GM12878 (cell line): ENCODE measurements around the gene IGLL5. TPM values are rescaled to one million over a fixed set of nuclear protein-coding genes. Genes with fewer than 3 reads are reported as not detected.

Source experiments
- ATF3 ChIP-seq: IDR thresholded peaks from 2 replicates; pipeline ENCODE4 v1.6.1; 2011; ENCODE audit warnings: low read depth, mild to moderate bottlenecking, low read length, moderate library complexity, borderline replicate concordance; ENCODE audit errors: extremely low read depth
- BCLAF1 ChIP-seq: fragments of 450-650 bp; IDR thresholded peaks from 2 replicates; pipeline ENCODE4 v1.6.1; 2017; ENCODE audit warnings: antibody characterized with exemption, mild to moderate bottlenecking, moderate library complexity
- CTCF ChIP-seq, 3 experiments: IDR thresholded peaks in 2 of 3; conservative IDR thresholded peaks in 1 of 3; 2 replicates each; pipeline ENCODE4 v1.5.1; 2011; ENCODE audit warnings: low read depth in 3 of 3, low read length in 3 of 3, mild to moderate bottlenecking in 3 of 3, control low read depth in 2 of 3, moderate library complexity in 2 of 3, inconsistent platforms in 1 of 3, mixed read lengths in 1 of 3; ENCODE audit not compliant: control insufficient read depth in 2 of 3, insufficient read depth in 1 of 3; ENCODE audit errors: extremely low read depth in 1 of 3
- FOS ChIP-seq: IDR thresholded peaks from 3 replicates; pipeline ENCODE4 v1.6.1; 2011; ENCODE audit warnings: borderline replicate concordance; ENCODE audit not compliant: insufficient read length; ENCODE audit errors: extremely low read depth
- FOXM1 ChIP-seq: IDR thresholded peaks from 2 replicates; pipeline ENCODE4 v1.6.1; 2012; ENCODE audit warnings: low read depth, mild to moderate bottlenecking, inconsistent platforms, low read length, moderate library complexity
- GABPA ChIP-seq: IDR thresholded peaks from 2 replicates; pipeline ENCODE4 v1.6.1; 2014; ENCODE audit warnings: antibody characterized with exemption, low read depth, mild to moderate bottlenecking, inconsistent platforms
- MYC ChIP-seq: IDR thresholded peaks from 2 replicates; pipeline ENCODE4 v1.6.1; 2011; ENCODE audit warnings: mild to moderate bottlenecking, low read length, moderate library complexity, inconsistent platforms; ENCODE audit not compliant: insufficient read depth, insufficient replicate concordance, insufficient read length, severe bottlenecking
- NFXL1 ChIP-seq: fragments of 450-650 bp; IDR thresholded peaks from 2 replicates; pipeline ENCODE4 v1.6.1; 2017; ENCODE audit warnings: antibody characterized with exemption, mild to moderate bottlenecking, borderline replicate concordance
- NR2C2 ChIP-seq: IDR thresholded peaks from 2 replicates; pipeline ENCODE4 v1.6.1; 2011; ENCODE audit warnings: borderline replicate concordance, low read depth; ENCODE audit not compliant: control insufficient read depth, insufficient read length
- RAD21 ChIP-seq: IDR thresholded peaks from 2 replicates; pipeline ENCODE4 v1.6.1; 2011; ENCODE audit warnings: mild to moderate bottlenecking, low read depth, low read length, moderate library complexity; ENCODE audit not compliant: insufficient read depth
- RBBP5 ChIP-seq: fragments of 200-600 bp; sonication (generic); conservative IDR thresholded peaks from 2 replicates; pipeline ENCODE4 v1.6.1; 2016
- SMAD5 ChIP-seq: IDR thresholded peaks from 2 replicates; pipeline ENCODE4 v1.6.1; 2016; ENCODE audit warnings: antibody characterized with exemption, low read depth
- TARDBP ChIP-seq: IDR thresholded peaks from 2 replicates; pipeline ENCODE4 v1.6.1; 2016; ENCODE audit warnings: borderline replicate concordance
- USF1 ChIP-seq: IDR thresholded peaks from 2 replicates; pipeline ENCODE4 v1.6.1; 2011; ENCODE audit warnings: borderline replicate concordance, low read depth, mild to moderate bottlenecking, moderate library complexity, mixed read lengths, low read length; ENCODE audit not compliant: insufficient read depth; ENCODE audit errors: extremely low read length
- ZBTB40 ChIP-seq: fragments of 450-650 bp; IDR thresholded peaks from 2 replicates; pipeline ENCODE4 v1.6.1; 2016; ENCODE audit warnings: mild to moderate bottlenecking, moderate library complexity, borderline replicate concordance
- polyA plus RNA-seq, 11 experiments: library from polyadenylated mRNA; depleted of rRNA in 4 of 11; unstranded in 6 of 11; stranded (reverse) in 5 of 11; fragments of >200 nt; fragmentation: Nextera tagmentation in 4 of 11; fragmentation: Illumina TruSeq in 1 of 11; extraction: Ambion mirVana in 4 of 11; extraction: Trizol in 1 of 11; gene quantifications; 1 replicate in 1 of 11; 2 replicates in 10 of 11; pipeline versions ENCODE4 v1.2.1 to v1.2.3, GENCODE V29; 2011 to 2016; ENCODE audit warnings: inconsistent platforms in 2 of 11, missing spikeins in 2 of 11, low read depth in 1 of 11
- total RNA-seq, 4 experiments: library from RNA; depleted of rRNA in 3 of 4; stranded (reverse); fragments of >200 nt in 3 of 4; fragmentation: Illumina TruSeq in 1 of 4; extraction: Trizol in 1 of 4; gene quantifications; 2 replicates each; pipeline versions ENCODE4 v1.2.1 to v1.2.3, GENCODE V29; 2013 to 2021

Gene IGLL5
- total and polyA plus RNA-seq, 10 of the 15 experiments (the other 5 are each of a cell fraction or from before 2014, with no cell fraction given): not detected

- TF ChIP-seq BCLAF1 (no peak), USF1 (peak; percentile 47), GABPA (no peak), ATF3 (no peak), MYC (peak; percentile 38), FOXM1 (no peak), NFXL1 (no peak), NR2C2 (no peak), FOS (no peak), SMAD5 (0 out of 2 replicates have a peak, but pooled peaks have one; percentile 48), TARDBP (no peak), ZBTB40 (no peak), RAD21 (peak; percentile 94), CTCF (IDR thresholded peaks at IDR 0.05 in 2 of 3, conservative IDR thresholded peaks at IDR 0.05 in 1 of 3; ENCODE audit: control insufficient read depth in 2 of 3, extremely low read depth in 1 of 3, insufficient read depth in 1 of 3, low read depth in 3 of 3, low read length in 3 of 3) (peak; percentile 84 to 96 (median 87)), RBBP5 (no peak)
These were observed 55.1 kb downstream of the IGLL5 start (continued) for GRCh38 chr22:22942511-22943329.
